Placental epithelial cell (primary cell): ENCODE results near the gene TFAP2D. TPM values are rescaled to one million over a fixed set of nuclear protein-coding genes. Genes with fewer than 3 reads are reported as not detected.

Experiments
- total RNA-seq: library from RNA; depleted of rRNA; stranded (reverse); fragments of >200 nt; gene quantifications from 2 replicates; pipeline ENCODE4 v1.2.3, GENCODE V29; 2012

Gene TFAP2D
- total RNA-seq, result not detected in 2 replicates

GRCh38 chr6:50713226-50713625 is at the start of gene TFAP2D:
Gene TFAP2D, plus strand, starts transcription at chr6:50713526. Its CDS starts 530 bp downstream, at chr6:50714056.

GRCh38 chr6:50818673-50819072 is 105.3 kb downstream of the TFAP2D start, which contains the start of gene TFAP2B:
Gene TFAP2B, plus strand, starts transcription at chr6:50818871. Its CDS starts 21 bp downstream, at chr6:50818892.

Other genes with a start within 250 kb of the TFAP2D start
- 0.39 TPM in 1 of 2 replicates, not detected in the other for gene TFAP2B, start 105.3 kb downstream of the TFAP2D start, total RNA-seq